B cell (primary cell): Measurements from ENCODE around the gene NGEF. TPM values are rescaled to one million over a fixed set of nuclear protein-coding genes. Genes with fewer than 3 reads are reported as not detected.
A peak's percentile ranks its signal among the peaks of the same experiment; 100 is the strongest.

Experiments
- ATAC-seq: fragments of 200-7000 bp; cut with Tn5 transposase; one replicate; pipeline ENCODE4 v1.10.0; 2021; ENCODE audit warnings: low read depth, mild to moderate bottlenecking, moderate number of reproducible peaks, moderate library complexity
- CTCF ChIA-PET: fragments of 350-600 bp; sonication (Branson Sonifier 250); formaldehyde crosslinking; loops from one replicate; lab custom pipeline; 2021; ENCODE audit warnings: antibody characterized with exemption, inconsistent platforms; lab: Charles Lee
- POLR2A ChIA-PET: fragments of 350-600 bp; sonication (Branson Sonifier 250); formaldehyde crosslinking; loops from one replicate; lab custom pipeline; 2021; ENCODE audit warnings: antibody characterized with exemption; lab: Charles Lee
- DNase-seq: peaks from one replicate; pipeline ENCODE4 v3.0.0; 2013
- H2AFZ ChIP-seq: 2 replicates; pipeline ENCODE4 v1.6.1; 2012; ENCODE audit warnings: mild to moderate bottlenecking, low read depth, low read length; ENCODE audit not compliant: insufficient read depth, poor library complexity, severe bottlenecking
- H3K27ac ChIP-seq, 2 donors: 1 replicate in 1 of 2; 2 replicates in 1 of 2; pipeline ENCODE4 v1.5.1; 2012 to 2013; ENCODE audit warnings: low read length in 2 of 2, mild to moderate bottlenecking in 2 of 2, moderate library complexity in 1 of 2
- H3K27me3 ChIP-seq, 4 experiments: fragments of 200-600 bp in 1 of 4; sonication (generic) in 1 of 4; replicated peaks in 1 of 4; 1 replicate in 2 of 4; 2 replicates in 2 of 4; pipeline versions ENCODE4 v1.6.1 to v1.7.0; 2013 to 2016; ENCODE audit warnings: low read length in 3 of 4, mild to moderate bottlenecking in 2 of 4, mixed read lengths in 1 of 4, moderate library complexity in 1 of 4; ENCODE audit not compliant: insufficient read depth in 4 of 4, control insufficient read depth in 3 of 4; ENCODE audit errors: control extremely low read depth in 1 of 4
- H3K36me3 ChIP-seq, 2 experiments: replicated peaks in 1 of 2; 1 replicate in 1 of 2; 2 replicates in 1 of 2; pipeline versions ENCODE4 v1.6.1 to v1.7.1; 2013; ENCODE audit warnings: low read length in 1 of 2; ENCODE audit not compliant: insufficient read depth in 2 of 2, control insufficient read depth in 1 of 2; ENCODE audit errors: control extremely low read depth in 1 of 2, extremely low read depth in 1 of 2
- H3K4me1 ChIP-seq, 2 donors: fragments of 200-600 bp in 1 of 2; sonication (generic) in 1 of 2; 1 replicate in 1 of 2; 2 replicates in 1 of 2; pipeline versions ENCODE4 v1.5.1 to v1.6.1; 2013 to 2017; ENCODE audit warnings: low read length in 2 of 2; ENCODE audit not compliant: control insufficient read depth in 2 of 2, insufficient read depth in 2 of 2
- H3K4me2 ChIP-seq: replicated peaks from 2 replicates; pipeline ENCODE3; 2012; ENCODE audit warnings: mild to moderate bottlenecking, low read depth, low read length; ENCODE audit not compliant: poor library complexity, severe bottlenecking
- H3K4me3 ChIP-seq, 5 experiments: fragments of 200-600 bp in 1 of 5; sonication (generic) in 1 of 5; 1 replicate in 3 of 5; 2 replicates in 2 of 5; pipeline versions ENCODE4 v1.5.1 to v1.7.0; 2011 to 2016; ENCODE audit warnings: low read length in 4 of 5, mild to moderate bottlenecking in 4 of 5, low read depth in 2 of 5, control low read depth in 1 of 5, moderate library complexity in 1 of 5; ENCODE audit not compliant: insufficient read depth in 1 of 5; ENCODE audit errors: control extremely low read depth in 1 of 5, extremely low read depth in 1 of 5
- H3K79me2 ChIP-seq: fragments of 200-600 bp; sonication (generic); one replicate; pipeline ENCODE4 v1.6.0; 2016; ENCODE audit warnings: low read length; ENCODE audit not compliant: control insufficient read depth, insufficient read depth
- H3K9ac ChIP-seq: fragments of 200-600 bp; sonication (generic); 2 replicates; pipeline ENCODE4 v1.6.1; 2017; ENCODE audit warnings: mild to moderate bottlenecking, low read length, moderate library complexity
- H3K9me3 ChIP-seq, 3 donors: one replicate each; pipeline versions ENCODE4 v1.6.1 to v1.7.1; 2013; ENCODE audit warnings: low read length in 2 of 3; ENCODE audit not compliant: control insufficient read depth in 2 of 3, insufficient read depth in 1 of 3; ENCODE audit errors: control extremely low read depth in 1 of 3
- H4K20me1 ChIP-seq: 2 replicates; pipeline ENCODE4 v1.6.0; 2012; ENCODE audit warnings: mild to moderate bottlenecking, low read length; ENCODE audit not compliant: insufficient read depth, control insufficient read depth, poor library complexity, severe bottlenecking
- H3K27ac Mint-ChIP-seq: one replicate; pipeline ENCODE4 v1.8.0; 2021; ENCODE audit warnings: mixed read lengths
- H3K27me3 Mint-ChIP-seq: one replicate; pipeline ENCODE4 v1.8.0; 2021; ENCODE audit warnings: mixed read lengths
- H3K4me1 Mint-ChIP-seq: one replicate; pipeline ENCODE4 v1.8.0; 2021; ENCODE audit warnings: mixed read lengths
- H3K4me3 Mint-ChIP-seq: one replicate; pipeline ENCODE4 v1.8.0; 2021; ENCODE audit warnings: mixed read lengths
- H3K9me3 Mint-ChIP-seq: one replicate; pipeline ENCODE4 v1.8.0; 2022; ENCODE audit warnings: mixed read lengths; ENCODE audit not compliant: insufficient read depth
- CTCF ChIP-seq: fragments of 200-600 bp; IDR thresholded peaks from one replicate; pipeline ENCODE4 v1.8.0; 2022; ENCODE audit warnings: antibody characterized with exemption, mild to moderate bottlenecking
- EZH2 ChIP-seq: IDR thresholded peaks from 2 replicates; pipeline ENCODE4 v1.6.1; 2012; ENCODE audit warnings: borderline replicate concordance, low read depth, mild to moderate bottlenecking, moderate library complexity, low read length; ENCODE audit not compliant: insufficient read depth, poor library complexity, severe bottlenecking
- WGBS: methylation state at CpG from one replicate; pipeline ENCODE4 v1.1.5; 2013; ENCODE audit warnings: missing lambda C conversion rate; ENCODE audit not compliant: insufficient coverage; 5-methylcytosine and 5-hydroxymethylcytosine counted together
- intact Hi-C: fragments of 100-400 bp; cut with micrococcal nuclease; formaldehyde crosslinking; loops from one replicate; pipeline ENCODE4 v1.10.0; 2022
- polyA plus RNA-seq: library from polyadenylated mRNA; depleted of rRNA; stranded (reverse); fragments of >200 nt; gene quantifications from 2 replicates; pipeline ENCODE4 v1.2.3, GENCODE V29; 2012
- total RNA-seq, 2 donors: library from RNA; stranded (reverse); fragments of 120-200 nt in 1 of 2; gene quantifications; 1 replicate in 1 of 2; 2 replicates in 1 of 2; pipeline versions ENCODE4 v1.2.3 to v1.2.4, GENCODE V29; 2013 to 2022

NGEF gene
- total and polyA plus RNA-seq, 2 donors (not counting 1 experiment from before 2014, with no cell fraction given) = not detected

GRCh38 chr2:233056961-233057605 lies 44.0 kb upstream of the NGEF start:
- Histone ChIP-seq H3K36me3 (peaks cover 0 to 3% of the 10 kb centered on the region in 2 experiments), H2AFZ (no peak overlapping the region), H4K20me1 (peaks cover 16% of the 10 kb centered on the region), H3K27ac (no peak overlapping the region), H3K4me1 (peaks cover 16 to 29% of the 10 kb centered on the region in 2 donors), H3K9ac (no peak overlapping the region), H3K27me3 (no peaks in the 10 kb centered on the region), H3K4me3 (no peak overlapping the region), H3K79me2 (peaks cover 54% of the 10 kb centered on the region), H3K9me3 (peaks cover 0 to 3% (median 0%) of the 10 kb centered on the region in 3 donors), H3K4me2 (no peak overlapping the region)
- Mint-ChIP-seq H3K4me3 (no peak overlapping the region), H3K27me3 (no peaks in the 10 kb centered on the region), H3K9me3 (no peaks in the 10 kb centered on the region), H3K4me1 (peaks cover 26% of the 10 kb centered on the region), H3K27ac (peak overlapping the region; percentile 27)
- CTCF ChIA-PET = interaction anchor here (0.6 to 5.0 kb wide), 3 partner anchors 30 to 1539 kb away, joined by 3 to 18 read pairs (median 6); no protein-coding TSS in a partner anchor
- POLR2A ChIA-PET = no interaction called here
- DNase-seq (no peak), ATAC-seq (no peak)
- TF ChIP-seq EZH2 = no peak
- no peak for TF ChIP-seq CTCF
- 88% methylated on average over 4 of the region's 6 CpGs for whole genome bisulfite sequencing
- intact Hi-C loops = no loop called here

GRCh38 chr2:233055362-233055761 lies 42.3 kb upstream of the NGEF start:
- Mint-ChIP-seq H3K4me3 (no peak overlapping the region), H3K27ac (no peak overlapping the region), H3K9me3 (no peaks in the 10 kb centered on the region), H3K27me3 (no peaks in the 10 kb centered on the region), H3K4me1 (peaks cover 26% of the 10 kb centered on the region)
- peaks cover 0 to 3% (median 0%) of the 10 kb centered on the region in 3 donors for H3K9me3 ChIP-seq
- H3K4me3 ChIP-seq = no peak overlapping the region
- no peaks in the 10 kb centered on the region for H3K27me3 ChIP-seq
- CTCF ChIA-PET = interaction anchor here (1.2 to 4.3 kb wide), 8 partner anchors 11 to 117 kb away, joined by 3 to 32 read pairs (median 12); no protein-coding TSS in a partner anchor
- WGBS = no CpG with 5 or more reads among the region's 2 CpGs
- DNase-seq = no peak
- H3K4me2 ChIP-seq = no peak overlapping the region
- no peaks in the 10 kb centered on the region for H4K20me1 ChIP-seq
- peaks cover 16 to 24% of the 10 kb centered on the region in 2 donors for H3K4me1 ChIP-seq
- TF ChIP-seq EZH2 (no peak), CTCF (no peak)
- no peaks in the 10 kb centered on the region for H3K36me3 ChIP-seq
- H3K27ac ChIP-seq = no peak overlapping the region
- no peak overlapping the region for H2AFZ ChIP-seq
- H3K9ac ChIP-seq = no peak overlapping the region
- intact Hi-C loops = no loop called here
- no peak for ATAC-seq
- peaks cover 37% of the 10 kb centered on the region for H3K79me2 ChIP-seq
- POLR2A ChIA-PET = no interaction called here
